Stimulated activated CD8-positive, alpha-beta memory T cell treated with anti-CD3 and anti-CD28 coated beads, Interleukin-4, amount 100 ng/mL, for 24 hours (primary cell): Measurements from ENCODE around the gene GJB6.

Experiments
- DNase-seq: peaks from one replicate; pipeline ENCODE4 v3.0.0-alpha.2; 2020; ENCODE audit warnings: low read depth

The GJB6 gene

DNA sequence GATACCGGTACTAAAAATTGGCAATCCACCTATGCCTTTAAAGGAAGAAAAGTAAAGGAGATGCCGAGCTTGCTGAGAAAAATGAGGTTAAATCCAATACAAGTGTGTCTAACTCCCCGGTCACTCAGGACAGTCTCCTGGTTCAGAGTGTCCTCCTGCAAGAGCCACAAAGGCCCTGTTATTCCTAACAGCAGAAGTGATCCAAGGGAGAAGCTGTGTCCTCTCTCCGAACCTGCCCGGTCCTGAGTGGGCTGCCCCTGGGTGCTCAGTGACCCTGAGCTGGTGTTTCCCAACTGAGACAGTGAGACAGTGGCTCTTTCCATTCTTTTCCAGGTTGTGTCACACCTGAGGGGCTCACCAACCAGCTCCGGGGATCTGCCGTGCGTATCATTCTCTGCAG lies 4.8 kb downstream of the GJB6 start:
- DNase-seq: no peak

DNA sequence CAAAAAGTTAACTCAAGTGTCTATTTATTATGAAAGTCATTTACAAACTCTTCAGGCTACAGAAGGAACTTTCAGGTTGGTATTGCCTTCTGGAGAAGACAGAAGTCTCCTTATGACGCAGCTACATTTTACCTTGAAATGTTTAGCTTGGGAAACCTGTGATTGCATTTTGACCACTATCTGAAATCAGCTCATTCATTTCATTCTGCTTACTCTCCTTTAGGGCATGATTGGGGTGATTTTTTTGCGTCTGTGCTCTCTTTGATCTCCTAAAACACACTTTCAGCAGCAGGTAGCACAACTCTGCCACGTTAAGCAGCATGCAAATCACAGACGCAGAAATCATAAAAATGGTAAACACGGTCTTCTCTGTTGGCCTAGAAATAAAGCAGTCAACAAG lies 9.6 kb downstream of the GJB6 start:
- DNase-seq: no peak

DNA sequence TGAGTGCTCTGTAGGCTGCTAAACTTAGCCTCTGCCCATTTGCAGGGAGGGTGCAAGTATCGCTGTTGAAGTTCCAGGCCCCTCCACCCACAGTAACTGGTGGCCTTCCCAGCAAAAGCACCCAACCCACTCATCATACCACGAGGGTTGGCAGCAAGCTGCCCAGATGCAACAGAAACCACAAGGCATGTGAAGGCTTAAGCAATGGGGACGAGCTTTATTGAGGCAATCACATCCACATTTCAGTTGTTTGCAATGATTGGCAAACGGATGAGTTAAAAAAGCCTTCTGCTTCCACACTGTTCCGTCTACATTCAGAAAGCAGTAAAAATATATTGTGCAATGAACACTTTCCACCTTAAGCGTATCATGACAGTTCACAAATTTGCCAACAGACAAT lies 10.3 kb downstream of the GJB6 start:
- no peak for DNase-seq

DNA sequence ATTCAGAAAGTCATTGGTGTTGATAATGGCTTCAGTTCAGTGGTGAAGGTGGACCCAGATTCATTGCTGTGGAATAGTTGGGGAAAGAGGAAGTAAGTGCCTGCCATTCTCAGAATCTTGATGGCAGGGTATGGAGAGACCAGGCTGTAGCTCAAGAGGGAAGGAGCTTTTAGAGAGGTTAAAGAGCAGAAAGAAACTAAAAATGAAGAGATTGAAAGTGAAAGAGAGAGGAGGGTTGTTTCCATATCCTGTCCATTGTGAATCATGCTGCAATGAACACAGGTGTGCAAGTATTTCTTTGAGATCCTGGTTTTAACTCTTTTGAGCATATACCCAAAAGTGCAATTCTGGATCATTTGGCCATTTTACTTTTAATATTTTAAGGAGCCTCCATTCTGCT lies 12.5 kb downstream of the GJB6 start:
- DNase-seq: no peak

DNA sequence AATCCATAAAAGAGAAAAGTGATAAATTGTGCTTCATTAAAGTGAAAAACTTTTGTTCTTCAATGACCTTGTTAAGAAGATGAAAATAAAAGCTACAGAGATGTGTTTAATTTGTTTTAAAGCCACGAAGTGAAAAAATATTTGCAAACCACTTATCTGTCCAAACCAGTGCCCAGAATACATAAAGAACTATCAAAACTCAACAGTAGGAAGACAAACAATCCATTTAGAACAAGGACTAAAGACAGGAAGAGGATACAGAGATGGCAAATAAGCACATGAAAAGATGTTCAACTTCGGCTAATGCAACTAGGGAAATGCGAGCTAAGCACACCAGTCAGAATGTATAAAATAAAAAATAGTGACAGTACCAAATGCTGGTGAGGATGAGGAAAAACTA lies 15.0 kb downstream of the GJB6 start:
- no peak for DNase-seq

DNA sequence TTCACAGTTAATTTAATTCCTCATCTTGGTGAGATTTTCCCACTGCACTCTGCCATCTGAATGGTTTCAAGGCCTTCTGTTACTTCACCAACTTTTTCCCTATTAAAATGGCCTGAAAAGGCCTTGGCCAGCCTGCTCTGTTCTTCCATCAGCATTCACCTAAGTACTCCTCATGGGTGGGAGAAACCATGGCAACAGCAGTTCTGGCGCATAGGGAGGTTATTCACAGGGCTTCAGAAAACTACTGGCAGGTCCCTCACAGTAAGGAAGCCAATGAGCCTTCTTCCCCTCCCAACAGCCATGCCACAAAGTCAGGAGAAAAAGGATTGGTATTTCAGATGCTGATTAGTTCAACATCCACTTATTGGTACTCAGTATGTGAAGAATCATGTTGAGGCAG lies 22.2 kb downstream of the GJB6 start:
- no peak for DNase-seq

DNA sequence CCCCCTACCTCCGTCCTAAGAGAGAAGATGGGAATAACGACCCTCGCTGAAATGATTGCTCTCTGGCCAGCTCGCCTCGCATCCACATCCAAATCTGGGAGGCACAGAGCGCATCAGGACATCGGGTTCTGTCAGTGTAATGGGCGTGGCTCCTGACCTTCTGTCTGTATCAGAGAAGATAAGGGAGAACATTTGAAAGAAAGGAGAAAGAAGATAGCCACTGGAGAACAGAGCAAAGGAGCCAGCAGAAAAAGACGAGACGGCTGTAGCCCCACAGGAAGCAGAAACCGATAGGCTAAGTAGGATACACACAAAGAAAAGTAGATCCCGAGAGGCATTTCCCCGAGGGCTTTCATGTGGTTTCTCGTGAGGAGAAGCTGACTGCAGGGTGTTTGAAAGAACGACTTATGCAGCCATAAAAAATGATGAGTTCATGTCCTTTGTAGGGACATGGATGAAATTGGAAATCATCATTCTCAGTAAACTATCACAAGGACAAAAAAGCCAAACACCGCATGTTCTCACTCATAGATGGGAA lies 25.4 kb downstream of the GJB6 start:
- no peak for DNase-seq

DNA sequence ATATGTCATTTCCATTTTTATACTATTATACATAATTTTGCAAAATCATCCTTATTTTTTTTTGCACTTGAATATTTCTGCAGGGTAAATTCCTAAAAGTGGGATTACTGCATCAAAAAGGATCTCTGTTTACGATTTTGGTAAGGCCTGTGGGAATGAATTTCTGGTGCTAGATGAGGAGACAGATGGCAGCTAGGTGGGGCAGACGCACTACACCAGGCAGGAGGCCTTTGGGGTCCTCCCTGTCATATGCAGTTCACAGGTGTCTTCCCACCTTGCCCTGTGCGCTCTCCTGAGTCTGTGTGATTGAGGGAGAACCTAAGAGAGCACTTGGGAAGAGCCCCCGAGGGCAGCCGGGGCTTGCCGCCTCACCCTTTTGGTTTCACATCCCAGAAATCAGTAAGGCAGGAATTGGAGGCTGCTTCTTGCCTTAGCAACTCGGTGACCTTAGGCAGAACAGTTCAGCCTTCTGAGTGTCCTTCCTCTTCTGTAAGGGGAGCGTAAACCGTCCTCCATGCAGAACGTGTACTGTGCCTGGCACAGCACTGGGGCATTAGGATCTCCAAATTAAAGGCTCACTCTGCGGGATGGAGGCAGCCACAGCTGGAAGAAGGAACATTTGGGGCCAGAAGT lies 25.9 kb downstream of the GJB6 start:
- no peak for DNase-seq

DNA sequence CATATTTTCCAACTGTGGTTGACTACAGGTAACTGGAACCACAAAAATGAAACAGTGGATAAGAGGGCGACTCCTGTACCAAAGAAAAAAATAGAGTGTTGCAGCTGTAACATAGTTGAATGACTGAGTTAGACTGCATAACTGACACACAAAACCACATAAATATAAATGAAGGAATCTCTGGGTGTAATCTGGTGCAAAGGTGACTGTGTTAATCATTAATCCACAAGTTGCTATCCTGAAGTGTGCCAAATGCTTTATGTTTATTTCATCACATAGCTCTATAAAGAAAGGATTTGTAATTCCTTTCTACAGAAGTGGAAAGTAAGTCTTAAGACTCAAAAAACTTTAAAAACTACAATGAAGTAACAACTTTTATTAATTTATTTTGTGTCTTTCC lies 33.3 kb downstream of the GJB6 start:
- no peak for DNase-seq

DNA sequence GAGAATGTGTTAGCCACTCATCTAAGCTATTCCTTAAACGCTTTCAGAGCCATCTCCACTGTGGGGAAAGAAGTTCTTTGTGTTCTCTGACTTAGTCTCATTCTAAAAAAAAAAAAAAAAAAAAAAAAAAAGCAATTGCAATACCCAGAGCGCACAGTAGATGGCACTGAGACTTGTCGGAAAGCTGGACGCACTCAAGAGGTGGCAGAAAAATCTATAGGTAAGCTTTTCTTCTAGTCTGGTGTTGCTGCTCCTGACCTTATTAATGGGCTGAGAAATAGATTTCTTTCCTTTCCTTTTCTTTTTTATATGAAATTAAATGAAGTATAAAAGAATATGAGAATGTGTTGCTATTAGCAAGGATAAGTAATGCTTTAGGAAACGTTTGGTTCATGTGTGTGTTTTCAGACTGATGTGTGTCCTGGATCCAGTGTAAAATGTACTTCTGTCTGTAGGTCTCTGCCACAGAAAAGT lies 34.7 kb downstream of the GJB6 start:
- no peak for DNase-seq

DNA sequence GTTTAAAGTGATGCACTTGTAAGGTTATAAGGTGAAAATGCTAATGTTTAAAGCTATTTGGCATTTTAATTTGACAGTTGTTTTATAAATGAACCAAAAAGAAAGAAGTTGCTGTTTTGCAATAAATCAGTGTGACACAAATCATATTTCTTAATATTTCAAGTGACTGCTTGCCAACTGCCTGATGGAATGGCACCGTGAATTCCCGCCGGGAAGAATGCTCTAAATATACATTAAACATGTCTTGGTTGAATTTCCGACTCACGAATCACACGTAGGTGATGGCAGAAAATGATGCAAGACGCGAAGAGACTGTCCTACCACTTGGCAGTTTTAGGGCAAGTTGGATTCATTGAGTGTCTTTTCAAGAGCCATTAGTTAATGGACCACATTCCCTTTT lies 36.3 kb downstream of the GJB6 start:
- no peak for DNase-seq

DNA sequence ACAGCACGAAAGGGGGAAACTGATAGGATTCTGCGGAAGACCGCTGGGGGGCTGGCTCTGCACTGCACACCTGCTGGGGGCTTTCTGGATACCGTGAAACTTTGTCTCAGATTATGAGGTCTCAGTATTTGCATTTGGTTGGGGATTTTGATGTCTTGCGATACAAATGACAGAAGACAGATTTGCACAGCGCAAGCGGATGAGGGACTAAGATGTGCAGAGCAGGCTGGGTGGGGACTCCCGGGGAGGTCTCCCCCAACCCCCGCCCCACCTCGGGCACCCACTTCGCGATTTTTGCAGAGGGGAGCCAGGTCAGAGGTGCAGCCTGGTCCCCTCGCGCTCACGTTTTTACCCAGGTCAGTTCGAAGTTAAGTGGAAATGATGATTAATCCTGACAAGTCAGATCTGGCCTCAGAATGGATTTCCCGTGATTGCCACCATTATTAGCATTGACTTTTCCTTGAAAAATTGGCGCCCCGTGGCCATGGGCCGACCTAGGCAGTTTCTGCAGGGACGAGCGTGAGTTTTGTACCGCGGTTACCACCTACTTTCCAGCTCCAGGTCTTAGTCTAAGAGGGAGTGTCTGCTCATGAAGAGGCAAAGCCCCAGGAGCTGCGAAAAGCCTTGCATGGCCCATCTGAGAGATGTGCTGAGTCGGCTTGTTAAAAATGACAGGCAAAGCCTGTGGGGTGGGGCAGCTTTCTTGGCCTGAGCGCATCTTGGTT lies 38.0 kb downstream of the GJB6 start:
- DNase-seq: no peak

DNA sequence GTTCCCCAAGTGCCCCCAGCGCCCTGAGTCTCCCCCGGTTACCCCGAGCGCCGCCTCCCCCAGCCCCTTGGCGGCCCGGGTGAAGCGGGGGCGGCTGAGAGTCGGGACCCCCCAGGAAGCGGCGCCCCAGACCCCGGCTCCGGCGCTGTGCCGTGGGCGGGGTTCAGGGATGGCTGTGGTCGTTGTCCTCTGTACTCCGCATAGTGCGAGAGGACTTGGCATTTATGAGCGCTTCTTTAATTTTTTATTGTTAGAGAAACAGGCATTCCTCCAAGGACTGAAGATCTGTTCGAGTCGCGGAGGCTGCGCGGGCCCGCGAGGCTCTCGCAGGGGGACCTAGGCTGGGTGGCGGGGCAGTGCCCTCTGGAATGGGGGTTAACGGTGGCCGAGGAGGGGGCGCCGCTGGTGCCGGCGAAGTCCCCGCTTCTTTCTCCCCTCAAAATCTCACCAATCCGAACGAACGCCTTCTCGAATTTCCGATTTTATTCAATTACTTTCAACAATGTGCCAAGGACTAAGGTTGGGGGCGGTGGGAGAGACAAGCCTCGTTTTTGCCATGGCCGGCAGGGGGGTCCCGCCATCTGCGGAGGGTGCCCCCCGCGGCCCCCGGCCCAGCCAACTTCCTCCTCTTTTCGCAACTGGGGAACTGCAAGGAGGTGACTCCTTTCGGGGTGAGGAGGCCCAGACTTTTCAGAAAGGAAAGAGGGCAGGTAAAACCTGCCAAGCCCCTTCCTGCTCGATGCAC lies 38.8 kb downstream of the GJB6 start:
- no peak for DNase-seq

DNA sequence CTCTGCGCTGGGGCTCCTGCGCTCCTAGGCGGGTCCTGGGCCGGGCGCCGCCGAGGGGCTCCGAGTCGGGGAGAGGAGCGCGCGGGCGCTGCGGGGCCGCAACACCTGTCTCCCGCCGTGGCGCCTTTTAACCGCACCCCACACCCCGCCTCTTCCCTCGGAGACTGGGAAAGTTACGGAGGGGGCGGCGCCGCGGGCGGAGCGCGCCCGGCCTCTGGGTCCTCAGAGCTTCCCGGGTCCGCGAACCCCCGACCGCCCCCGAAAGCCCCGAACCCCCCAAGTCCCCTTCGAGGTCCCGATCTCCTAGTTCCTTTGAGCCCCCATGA lies 39.3 kb downstream of the GJB6 start, which contains the start of gene GJB2:
Gene GJB2, minus strand, starts transcription at position 103 of the 326 bp plus-strand sequence. CDS start 3,357 bp downstream, outside the sequence.
- no peak for DNase-seq

DNA sequence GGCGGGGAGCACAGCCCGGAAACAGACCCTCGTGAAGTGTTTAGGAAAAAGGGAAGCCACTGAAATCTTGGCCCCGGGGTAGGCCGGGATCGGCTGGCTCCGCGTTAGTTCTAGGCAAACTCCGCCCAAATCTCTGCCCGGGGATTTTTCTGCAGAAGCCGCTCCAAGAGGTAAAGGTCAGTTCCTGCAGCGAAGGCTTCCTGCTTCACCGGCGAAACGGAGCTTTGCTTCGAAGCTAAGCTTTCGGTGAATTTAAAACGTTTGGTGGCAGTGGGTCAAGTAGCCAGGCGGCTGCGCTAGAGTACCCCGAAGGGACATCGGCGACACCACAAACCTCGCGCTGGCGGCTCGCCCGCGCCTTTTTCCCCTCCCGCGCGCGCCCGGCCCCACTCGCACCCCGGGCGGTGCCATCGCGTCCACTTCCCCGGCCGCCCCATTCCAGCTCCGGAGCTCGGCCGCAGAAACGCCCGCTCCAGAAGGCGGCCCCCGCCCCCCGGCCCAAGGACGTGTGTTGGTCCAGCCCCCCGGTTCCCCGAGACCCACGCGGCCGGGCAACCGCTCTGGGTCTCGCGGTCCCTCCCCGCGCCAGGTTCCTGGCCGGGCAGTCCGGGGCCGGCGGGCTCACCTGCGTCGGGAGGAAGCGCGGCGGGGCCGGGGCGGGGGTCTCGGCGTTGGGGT lies 39.8 kb downstream of the GJB6 start:
- no peak for DNase-seq

DNA sequence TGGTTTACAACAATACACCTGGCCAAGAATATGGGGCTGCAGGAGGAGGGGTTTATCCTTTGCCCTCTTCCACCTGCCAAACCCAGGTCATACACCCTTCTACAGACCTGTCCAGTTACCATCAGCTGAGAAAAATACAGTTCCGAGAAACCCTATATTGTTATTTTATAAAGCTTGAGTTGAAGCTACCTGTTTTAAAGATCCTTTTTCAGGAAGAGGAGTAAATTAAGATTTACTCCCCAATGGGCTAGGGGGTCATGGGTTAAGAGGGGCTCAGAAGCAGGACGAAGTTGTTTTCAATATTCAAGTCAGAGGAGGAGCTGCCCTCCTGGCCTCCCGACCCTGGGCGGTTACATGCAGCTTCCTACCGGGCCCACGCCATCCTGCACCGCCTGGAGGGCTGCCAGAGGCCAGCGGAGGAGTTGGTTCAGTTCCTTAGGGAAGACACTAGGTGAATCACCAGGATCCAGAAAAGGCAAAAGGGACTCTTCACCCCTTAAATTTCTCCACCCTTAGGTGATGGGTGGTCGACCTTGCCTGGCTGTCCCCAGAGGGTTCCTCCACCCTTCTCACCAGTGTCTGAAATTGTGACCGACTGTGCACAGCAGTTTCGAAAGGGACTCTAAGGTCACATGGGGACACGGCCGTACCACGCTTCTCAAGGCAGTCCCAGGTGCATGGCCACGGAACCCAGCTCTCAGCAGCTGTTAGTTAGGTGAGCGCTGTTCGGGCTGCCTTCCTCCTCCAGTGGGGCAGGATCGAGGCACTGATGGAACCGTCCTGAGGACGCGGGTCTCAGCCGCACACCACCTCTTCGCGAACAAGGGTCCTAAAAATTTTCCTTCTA lies 40.6 kb downstream of the GJB6 start:
- DNase-seq: no peak

DNA sequence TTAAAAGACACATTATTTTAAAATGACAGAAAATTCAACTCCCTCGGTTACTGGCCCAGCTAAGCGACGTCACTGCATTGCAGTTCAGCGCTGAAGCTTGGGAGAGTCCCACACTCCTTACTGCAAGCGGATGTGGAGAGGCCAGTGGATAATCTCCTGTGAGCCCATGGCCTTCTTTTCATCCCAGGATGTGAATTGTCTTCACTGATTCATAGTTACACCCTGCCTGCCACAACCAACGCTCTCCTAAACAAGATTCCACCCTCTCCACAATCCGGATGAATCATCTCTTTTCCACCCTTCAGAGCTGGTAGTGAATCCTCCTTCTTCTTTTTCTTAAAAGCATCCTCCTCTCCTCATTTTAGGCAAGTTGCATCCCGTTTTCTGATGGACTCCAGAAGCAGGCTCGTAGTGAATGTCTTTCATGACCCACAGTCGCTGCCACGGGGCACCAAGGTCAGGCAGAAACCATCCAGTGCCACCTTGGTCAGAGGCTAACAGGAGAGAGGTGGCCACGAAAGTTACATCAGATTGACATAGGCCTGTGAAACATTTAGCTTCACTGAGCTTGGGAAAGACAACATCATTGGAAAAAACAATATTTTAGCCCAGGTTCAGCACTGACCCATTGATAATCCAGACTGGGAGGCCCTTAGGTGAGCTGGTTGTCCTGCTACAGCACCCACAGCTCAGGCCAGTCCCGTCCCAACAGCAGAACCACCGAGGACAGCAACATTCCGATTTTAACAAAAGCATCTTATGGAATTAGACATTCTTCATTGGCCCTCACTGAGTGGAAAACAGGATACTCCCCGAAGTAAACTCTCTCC lies 41.4 kb downstream of the GJB6 start:
- no peak for DNase-seq

DNA sequence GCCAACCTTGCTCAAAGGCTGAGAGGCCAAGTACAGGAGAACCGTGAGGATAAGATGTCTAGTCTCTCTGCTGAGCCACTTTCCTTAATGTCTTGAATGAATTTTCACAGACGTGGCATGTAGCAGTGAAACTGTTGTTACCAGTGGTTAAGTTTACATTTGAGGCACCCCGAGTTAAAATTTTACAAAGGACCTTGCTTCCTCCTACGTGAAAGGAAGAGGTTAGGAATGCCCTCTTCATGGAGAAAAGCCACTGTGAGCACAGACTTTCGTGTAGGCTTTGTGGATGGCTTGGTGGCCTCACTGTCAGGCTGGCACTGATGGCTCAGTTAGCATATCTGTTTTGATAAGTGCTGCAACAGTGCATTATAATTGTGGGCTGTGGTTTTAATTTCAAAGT lies 42.0 kb downstream of the GJB6 start:
- no peak for DNase-seq

DNA sequence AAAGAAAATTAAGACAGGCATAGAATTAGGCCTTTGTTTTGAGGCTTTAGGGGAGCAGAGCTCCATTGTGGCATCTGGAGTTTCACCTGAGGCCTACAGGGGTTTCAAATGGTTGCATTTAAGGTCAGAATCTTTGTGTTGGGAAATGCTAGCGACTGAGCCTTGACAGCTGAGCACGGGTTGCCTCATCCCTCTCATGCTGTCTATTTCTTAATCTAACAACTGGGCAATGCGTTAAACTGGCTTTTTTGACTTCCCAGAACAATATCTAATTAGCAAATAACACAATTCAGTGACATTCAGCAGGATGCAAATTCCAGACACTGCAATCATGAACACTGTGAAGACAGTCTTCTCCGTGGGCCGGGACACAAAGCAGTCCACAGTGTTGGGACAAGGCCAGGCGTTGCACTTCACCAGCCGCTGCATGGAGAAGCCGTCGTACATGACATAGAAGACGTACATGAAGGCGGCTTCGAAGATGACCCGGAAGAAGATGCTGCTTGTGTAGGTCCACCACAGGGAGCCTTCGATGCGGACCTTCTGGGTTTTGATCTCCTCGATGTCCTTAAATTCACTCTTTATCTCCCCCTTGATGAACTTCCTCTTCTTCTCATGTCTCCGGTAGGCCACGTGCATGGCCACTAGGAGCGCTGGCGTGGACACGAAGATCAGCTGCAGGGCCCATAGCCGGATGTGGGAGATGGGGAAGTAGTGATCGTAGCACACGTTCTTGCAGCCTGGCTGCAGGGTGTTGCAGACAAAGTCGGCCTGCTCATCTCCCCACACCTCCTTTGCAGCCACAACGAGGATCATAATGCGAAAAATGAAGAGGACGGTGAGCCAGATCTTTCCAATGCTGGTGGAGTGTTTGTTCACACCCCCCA lies 43.2 kb downstream of the GJB6 start:
- DNase-seq: no peak

DNA sequence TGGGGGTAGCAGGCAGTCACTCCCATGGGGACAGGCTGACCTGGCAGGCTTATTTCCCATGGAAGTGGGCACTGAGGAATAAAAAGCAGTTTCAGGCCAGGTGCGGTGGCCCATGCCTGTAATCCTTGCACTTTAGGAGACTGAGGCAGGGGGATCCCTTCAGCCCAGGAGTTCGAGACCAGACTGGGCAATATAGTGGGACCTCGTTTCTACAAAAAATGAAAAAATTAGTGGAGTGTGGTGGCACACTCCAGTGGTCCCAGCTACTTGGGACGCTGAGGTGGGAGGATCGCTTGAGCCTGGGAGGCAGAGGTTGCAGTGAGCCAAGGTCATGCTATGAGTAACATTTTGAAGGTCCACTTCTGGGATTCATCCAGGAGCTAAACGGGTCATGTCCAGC lies 45.3 kb downstream of the GJB6 start:
- DNase-seq: no peak
